ENCODE results near the gene SYNM. TPM values are rescaled to one million over a fixed set of nuclear protein-coding genes. Genes with fewer than 3 reads are reported as not detected.
A peak's percentile ranks its signal among the peaks of the same experiment; 100 is the strongest.

Gene SYNM
- total RNA-seq, 4 donors from 2014 or later, result 98.3 to 414 (median 158) TPM

GRCh38 chr15:99097441-99098410, 7.2 kb upstream of the SYNM start:
- in situ Hi-C loops (cut with MboI; ENCODE audit: low pct_ligation_motif_present in 1 of 4, low pct_unique_long_range_greater_than_20kb in 1 of 4, low sequenced_read_pairs in 3 of 4) (loop anchor here in 1 of 4 donors (10.0 kb wide), 1 partner anchor 107 kb away; no protein-coding TSS in a partner anchor), intact Hi-C loops (cut with DNase I; ENCODE audit: low total_unique reads) (no loop called here)
- H3K27me3 ChIP-seq, result peaks cover 29% of the 10 kb centered on the region
- no peaks in the 10 kb centered on the region for H3K9me3 ChIP-seq
- 82 to 90% methylated on average over 6 to 14 of the region's 14 CpGs for WGBS, 2 donors (ENCODE audit: low coverage in 1 of 2)
- TF ChIP-seq EP300 (IDR thresholded peaks at IDR 0.05; ENCODE audit: low read depth) (no peak), POLR2AphosphoS5 (IDR thresholded peaks at IDR 0.05) (no peak), POLR2A (IDR thresholded peaks at IDR 0.05) (no peak)
- TF ChIP-seq, protein P1, sequence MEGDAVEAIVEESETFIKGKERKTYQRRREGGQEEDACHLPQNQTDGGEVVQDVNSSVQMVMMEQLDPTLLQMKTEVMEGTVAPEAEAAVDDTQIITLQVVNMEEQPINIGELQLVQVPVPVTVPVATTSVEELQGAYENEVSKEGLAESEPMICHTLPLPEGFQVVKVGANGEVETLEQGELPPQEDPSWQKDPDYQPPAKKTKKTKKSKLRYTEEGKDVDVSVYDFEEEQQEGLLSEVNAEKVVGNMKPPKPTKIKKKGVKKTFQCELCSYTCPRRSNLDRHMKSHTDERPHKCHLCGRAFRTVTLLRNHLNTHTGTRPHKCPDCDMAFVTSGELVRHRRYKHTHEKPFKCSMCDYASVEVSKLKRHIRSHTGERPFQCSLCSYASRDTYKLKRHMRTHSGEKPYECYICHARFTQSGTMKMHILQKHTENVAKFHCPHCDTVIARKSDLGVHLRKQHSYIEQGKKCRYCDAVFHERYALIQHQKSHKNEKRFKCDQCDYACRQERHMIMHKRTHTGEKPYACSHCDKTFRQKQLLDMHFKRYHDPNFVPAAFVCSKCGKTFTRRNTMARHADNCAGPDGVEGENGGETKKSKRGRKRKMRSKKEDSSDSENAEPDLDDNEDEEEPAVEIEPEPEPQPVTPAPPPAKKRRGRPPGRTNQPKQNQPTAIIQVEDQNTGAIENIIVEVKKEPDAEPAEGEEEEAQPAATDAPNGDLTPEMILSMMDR (IDR thresholded peaks at IDR 0.05), result no peak
- H3K4me3 ChIP-seq, result no peak overlapping the region
- peaks cover 0 to 9% (median 7%) of the 10 kb centered on the region in 4 donors for H3K4me1 ChIP-seq
- no peak for DNase-seq
- no peaks in the 10 kb centered on the region for H3K36me3 ChIP-seq
- H3K27ac ChIP-seq, result peak overlapping the region in 1 of 4 donors; percentile 24

DNA sequence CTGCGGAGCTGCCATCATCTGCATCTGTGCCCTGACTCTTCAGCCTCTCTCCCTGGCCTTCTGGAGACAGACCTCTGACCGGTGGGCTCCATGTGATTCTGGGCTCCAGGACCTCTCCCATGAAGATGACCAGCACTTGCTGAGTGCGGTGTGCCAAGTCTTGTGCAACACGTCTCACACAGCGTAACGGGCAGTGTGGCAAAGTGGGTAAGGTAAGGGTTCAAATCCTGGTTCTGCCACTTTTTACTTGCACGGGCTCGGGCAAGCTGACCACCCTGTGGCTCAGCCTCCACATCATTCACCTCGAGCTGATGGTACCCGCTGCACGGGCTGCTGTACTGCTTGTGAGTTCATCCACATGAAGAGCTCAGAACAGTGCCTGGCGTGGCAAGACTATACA, 6.5 kb upstream of the SYNM start:
- Histone ChIP-seq H3K27me3 (peaks cover 36% of the 10 kb centered on the region), H3K27ac (no peak overlapping the region), H3K4me1 (peaks cover 0 to 9% (median 7%) of the 10 kb centered on the region in 4 donors), H3K4me3 (no peak overlapping the region), H3K36me3 (no peaks in the 10 kb centered on the region), H3K9me3 (no peaks in the 10 kb centered on the region)
- no peak for DNase-seq
- 65 to 83% methylated on average over 4 to 12 of the region's 12 CpGs for WGBS, 2 donors (ENCODE audit: low coverage in 1 of 2)
- intact Hi-C loops (cut with DNase I; ENCODE audit: low total_unique reads), result no loop called here
- TF ChIP-seq, protein P1 (IDR thresholded peaks at IDR 0.05), result no peak
- no peak for TF ChIP-seq POLR2AphosphoS5 (IDR thresholded peaks at IDR 0.05)
- in situ Hi-C loops (cut with MboI; ENCODE audit: low pct_ligation_motif_present in 1 of 4, low pct_unique_long_range_greater_than_20kb in 1 of 4, low sequenced_read_pairs in 3 of 4), result loop anchor here in 1 of 4 donors (10.0 kb wide), 1 partner anchor 106 kb away; no protein-coding TSS in a partner anchor

DNA sequence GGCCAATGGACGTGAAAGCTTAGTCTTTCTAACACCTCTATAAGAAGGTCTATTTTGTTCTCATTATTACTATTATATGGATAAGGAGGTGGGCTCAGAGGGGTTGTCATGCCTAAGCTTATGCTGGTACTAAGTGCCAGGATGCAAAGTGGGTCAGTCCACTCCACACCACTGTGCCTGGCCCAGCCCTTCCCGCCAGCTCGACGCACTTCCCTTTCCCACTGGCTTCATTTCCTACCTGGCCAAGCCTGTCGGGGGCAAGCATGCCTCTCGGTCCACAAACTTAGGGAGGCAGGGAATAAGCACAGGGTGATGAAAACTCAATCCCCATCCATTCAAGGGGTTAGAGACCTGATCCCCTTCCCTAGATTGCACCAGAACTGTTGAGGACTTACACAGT, 5.9 kb upstream of the SYNM start:
- Histone ChIP-seq H3K4me3 (no peak overlapping the region), H3K4me1 (peaks cover 0 to 9% (median 7%) of the 10 kb centered on the region in 4 donors), H3K27me3 (peaks cover 39% of the 10 kb centered on the region), H3K9me3 (no peaks in the 10 kb centered on the region), H3K27ac (no peak overlapping the region), H3K36me3 (no peaks in the 10 kb centered on the region)
- in situ Hi-C loops (cut with MboI; ENCODE audit: low pct_ligation_motif_present in 1 of 4, low pct_unique_long_range_greater_than_20kb in 1 of 4, low sequenced_read_pairs in 3 of 4), result loop anchor here in 1 of 4 donors (10.0 kb wide), 1 partner anchor 106 kb away; no protein-coding TSS in a partner anchor
- WGBS, 2 donors (ENCODE audit: low coverage in 1 of 2), result 50 to 71% methylated on average over 1 to 6 of the region's 6 CpGs
- no peak for DNase-seq
- TF ChIP-seq, protein P1 (IDR thresholded peaks at IDR 0.05), result no peak
- TF ChIP-seq POLR2A (IDR thresholded peaks at IDR 0.05), result no peak
- no peak for TF ChIP-seq EP300 (IDR thresholded peaks at IDR 0.05; ENCODE audit: low read depth)
- no peak for TF ChIP-seq POLR2AphosphoS5 (IDR thresholded peaks at IDR 0.05)
- intact Hi-C loops (cut with DNase I; ENCODE audit: low total_unique reads), result no loop called here

- peaks cover 0 to 9% (median 7%) of the 10 kb centered on the region in 4 donors for H3K4me1 ChIP-seq
- peaks cover 39% of the 10 kb centered on the region for H3K27me3 ChIP-seq
- in situ Hi-C loops (cut with MboI; ENCODE audit: low pct_ligation_motif_present in 1 of 4, low pct_unique_long_range_greater_than_20kb in 1 of 4, low sequenced_read_pairs in 3 of 4) (loop anchor here (5.0 to 10.0 kb wide), 2 partner anchors 105 to 113 kb away; no protein-coding TSS in a partner anchor), intact Hi-C loops (cut with DNase I; ENCODE audit: low total_unique reads) (no loop called here)
- H3K9me3 ChIP-seq, result no peaks in the 10 kb centered on the region
- TF ChIP-seq EP300 (IDR thresholded peaks at IDR 0.05; ENCODE audit: low read depth) (no peak), POLR2A (IDR thresholded peaks at IDR 0.05) (no peak), POLR2AphosphoS5 (IDR thresholded peaks at IDR 0.05) (no peak)
- TF ChIP-seq, protein P1 (IDR thresholded peaks at IDR 0.05), result no peak
- no peak overlapping the region for H3K4me3 ChIP-seq
- DNase-seq, result no peak
- WGBS, 2 donors (ENCODE audit: low coverage in 1 of 2), result 76% methylated on average over 6 of the region's 7 CpGs; no CpG with 5 or more reads in 1 of the 2 donors
- no peak overlapping the region for H3K27ac ChIP-seq
- H3K36me3 ChIP-seq, result no peaks in the 10 kb centered on the region
Observed at GRCh38 chr15:99099661-99100060, 5.2 kb upstream of the SYNM start.
